GM21526 (cell line): Measurements from ENCODE around the gene SHISA7.

Source experiments
- ATAC-seq: cut with Tn5 transposase; IDR thresholded peaks from one replicate; pipeline ENCODE4 v1.9.1; 2021; ENCODE audit warnings: moderate library complexity; ENCODE audit not compliant: unreplicated experiment, low FRiP score

Gene SHISA7

GRCh38 chr19:55464039-55464661, 21.1 kb upstream of the SHISA7 start:
- ATAC-seq, result no peak

- ATAC-seq, result no peak
Measured at GRCh38 chr19:55463583-55464031, 20.5 kb upstream of the SHISA7 start.

- ATAC-seq, result no peak
Measured at GRCh38 chr19:55462722-55463121, 19.6 kb upstream of the SHISA7 start.

GRCh38 chr19:55461974-55462626, 19.0 kb upstream of the SHISA7 start:
- ATAC-seq, result no peak

- peak; percentile 89 for ATAC-seq
Measured at GRCh38 chr19:55461259-55461973, 18.3 kb upstream of the SHISA7 start, which contains the start of gene ISOC2. Gene ISOC2, minus strand, starts transcription at chr19:55461642. Its CDS starts 5,156 bp downstream, at chr19:55456486.

- no peak for ATAC-seq
Measured at GRCh38 chr19:55460670-55461258, 17.7 kb upstream of the SHISA7 start.

GRCh38 chr19:55459950-55460657, 17.0 kb upstream of the SHISA7 start:
- no peak for ATAC-seq

- ATAC-seq, result no peak
Measured at GRCh38 chr19:55459551-55459949, 16.4 kb upstream of the SHISA7 start.

- no peak for ATAC-seq
Measured at GRCh38 chr19:55457683-55458457, 14.8 kb upstream of the SHISA7 start.

GRCh38 chr19:55456347-55456746, 13.2 kb upstream of the SHISA7 start:
- ATAC-seq, result no peak

- no peak for ATAC-seq
Measured at GRCh38 chr19:55455576-55456235, 12.6 kb upstream of the SHISA7 start.

- no peak for ATAC-seq
Measured at GRCh38 chr19:55454787-55455243, 11.7 kb upstream of the SHISA7 start.

- ATAC-seq, result no peak
Measured at GRCh38 chr19:55453511-55454260, 10.6 kb upstream of the SHISA7 start.

GRCh38 chr19:55452749-55453346, 9.7 kb upstream of the SHISA7 start:
- ATAC-seq, result no peak

- no peak for ATAC-seq
Measured at GRCh38 chr19:55451965-55452748, 9.1 kb upstream of the SHISA7 start.

GRCh38 chr19:55451163-55451964, 8.3 kb upstream of the SHISA7 start:
- ATAC-seq, result no peak

- no peak for ATAC-seq
Measured at GRCh38 chr19:55449469-55449868, 6.4 kb upstream of the SHISA7 start.
